HepG2 (cell line): ENCODE results near the gene IPO13. TPM values are rescaled to one million over a fixed set of nuclear protein-coding genes. Genes with fewer than 3 reads are reported as not detected.

Experiments
- ARNT ChIP-seq: fragments of 450-650 bp; IDR thresholded peaks from 2 replicates; pipeline ENCODE4 v1.6.1; 2017
- DR1 ChIP-seq: sonication (generic); formaldehyde crosslinking; IDR thresholded peaks from 2 replicates; pipeline ENCODE4 v1.8.0; 2021; ENCODE audit warnings: mild to moderate bottlenecking, missing genetic modification reagents, inconsistent platforms
- GZF1 ChIP-seq: sonication (generic); formaldehyde crosslinking; IDR thresholded peaks from 2 replicates; pipeline ENCODE4 v1.5.1; 2020; ENCODE audit warnings: mild to moderate bottlenecking, missing genetic modification reagents
- HES4 ChIP-seq: sonication (generic); formaldehyde crosslinking; IDR thresholded peaks from 2 replicates; pipeline ENCODE4 v1.9.0; 2021; ENCODE audit warnings: mild to moderate bottlenecking, missing genetic modification reagents, borderline replicate concordance
- ISL2 ChIP-seq: sonication (generic); formaldehyde crosslinking; IDR thresholded peaks from 2 replicates; pipeline ENCODE4 v1.5.0; 2020; ENCODE audit warnings: missing genetic modification reagents
- RBM39 ChIP-seq: fragments of 200-400 bp; formaldehyde crosslinking; IDR thresholded peaks from one replicate; pipeline ENCODE4 v1.6.1; 2018; ENCODE audit warnings: antibody characterized with exemption, mild to moderate bottlenecking, low read depth, low read length; ENCODE audit not compliant: poor library complexity, severe bottlenecking
- SIX1 ChIP-seq: sonication (generic); formaldehyde crosslinking; IDR thresholded peaks from 2 replicates; pipeline ENCODE4 v1.4.0; 2020; ENCODE audit warnings: missing genetic modification reagents, borderline replicate concordance
- SIX4 ChIP-seq: sonication (generic); formaldehyde crosslinking; IDR thresholded peaks from 2 replicates; pipeline ENCODE4 v1.4.0; 2020; ENCODE audit warnings: missing genetic modification reagents
- SNAI1 ChIP-seq: sonication (generic); formaldehyde crosslinking; IDR thresholded peaks from 2 replicates; pipeline ENCODE4 v1.5.0; 2020; ENCODE audit warnings: mild to moderate bottlenecking, missing genetic modification reagents, borderline replicate concordance
- SRY ChIP-seq: sonication (generic); formaldehyde crosslinking; IDR thresholded peaks from 2 replicates; pipeline ENCODE4 v1.8.0; 2022; ENCODE audit warnings: mild to moderate bottlenecking, missing genetic modification reagents
- ZFY ChIP-seq: sonication (generic); formaldehyde crosslinking; IDR thresholded peaks from 2 replicates; pipeline ENCODE4 v1.4.0; 2020; ENCODE audit warnings: missing genetic modification reagents
- ZKSCAN1 ChIP-seq: fragments of 150-350 bp; IDR thresholded peaks from 2 replicates; pipeline ENCODE4 v1.6.1; 2014; ENCODE audit warnings: low read length
- ZNF709 ChIP-seq: sonication (generic); formaldehyde crosslinking; IDR thresholded peaks from 2 replicates; pipeline ENCODE4 v1.5.0; 2020; ENCODE audit warnings: mild to moderate bottlenecking, missing genetic modification reagents
- ZNF776 ChIP-seq: sonication (generic); formaldehyde crosslinking; IDR thresholded peaks from 2 replicates; pipeline ENCODE4 v1.4.0; 2020; ENCODE audit warnings: mild to moderate bottlenecking, missing genetic modification reagents
- ZNF883 ChIP-seq: sonication (generic); formaldehyde crosslinking; IDR thresholded peaks from 2 replicates; pipeline ENCODE4 v1.5.1; 2020; ENCODE audit warnings: mild to moderate bottlenecking, missing genetic modification reagents; ENCODE audit errors: not compliant biosample characterization
- ZNF891 ChIP-seq: sonication (generic); formaldehyde crosslinking; IDR thresholded peaks from 2 replicates; pipeline ENCODE4 v1.5.0; 2020; ENCODE audit warnings: mild to moderate bottlenecking, missing genetic modification reagents
- polyA plus RNA-seq, 8 experiments: library from polyadenylated mRNA; depleted of rRNA in 3 of 8; stranded (reverse) in 7 of 8; unstranded in 1 of 8; fragments of >200 nt; fragmentation: Illumina TruSeq in 4 of 8; extraction: Trizol in 4 of 8; gene quantifications; 2 replicates each; pipeline versions ENCODE4 v1.2.1 to v1.2.3, GENCODE V29; 2011 to 2016; ENCODE audit warnings: low read depth in 4 of 8, missing spikeins in 1 of 8, mixed read lengths in 1 of 8; ENCODE audit not compliant: insufficient read depth in 1 of 8
- total RNA-seq, 5 experiments: library from RNA; depleted of rRNA; stranded (reverse); fragments of >200 nt; fragmentation: Illumina TruSeq; extraction: Trizol; gene quantifications; 2 replicates each; pipeline ENCODE4 v1.2.3, GENCODE V29; 2016; ENCODE audit warnings: low read depth in 1 of 5
- TF ChIP-seq, protein P1 (sequence below): sonication (generic); formaldehyde crosslinking; IDR thresholded peaks from 2 replicates; pipeline ENCODE4 v1.4.0; 2020; ENCODE audit warnings: mild to moderate bottlenecking, missing genetic modification reagents
- TF ChIP-seq, protein P2 (sequence below): sonication (generic); formaldehyde crosslinking; IDR thresholded peaks from 2 replicates; pipeline ENCODE4 v1.4.0; 2020; ENCODE audit warnings: mild to moderate bottlenecking, missing genetic modification reagents
- TF ChIP-seq, protein P3 (sequence below): sonication (generic); formaldehyde crosslinking; IDR thresholded peaks from 2 replicates; pipeline ENCODE4 v1.4.0; 2020; ENCODE audit warnings: missing genetic modification reagents
- TF ChIP-seq, protein P4 (sequence below): sonication (generic); formaldehyde crosslinking; IDR thresholded peaks from 2 replicates; pipeline ENCODE4 v1.8.1; 2023; ENCODE audit warnings: mild to moderate bottlenecking, missing genetic modification reagents

The IPO13 gene
- total and polyA plus RNA-seq, 2 of the 13 experiments (the other 11 are each of a cell fraction or from before 2014, with no cell fraction given) = 12.9 to 15.6 TPM

DNA sequence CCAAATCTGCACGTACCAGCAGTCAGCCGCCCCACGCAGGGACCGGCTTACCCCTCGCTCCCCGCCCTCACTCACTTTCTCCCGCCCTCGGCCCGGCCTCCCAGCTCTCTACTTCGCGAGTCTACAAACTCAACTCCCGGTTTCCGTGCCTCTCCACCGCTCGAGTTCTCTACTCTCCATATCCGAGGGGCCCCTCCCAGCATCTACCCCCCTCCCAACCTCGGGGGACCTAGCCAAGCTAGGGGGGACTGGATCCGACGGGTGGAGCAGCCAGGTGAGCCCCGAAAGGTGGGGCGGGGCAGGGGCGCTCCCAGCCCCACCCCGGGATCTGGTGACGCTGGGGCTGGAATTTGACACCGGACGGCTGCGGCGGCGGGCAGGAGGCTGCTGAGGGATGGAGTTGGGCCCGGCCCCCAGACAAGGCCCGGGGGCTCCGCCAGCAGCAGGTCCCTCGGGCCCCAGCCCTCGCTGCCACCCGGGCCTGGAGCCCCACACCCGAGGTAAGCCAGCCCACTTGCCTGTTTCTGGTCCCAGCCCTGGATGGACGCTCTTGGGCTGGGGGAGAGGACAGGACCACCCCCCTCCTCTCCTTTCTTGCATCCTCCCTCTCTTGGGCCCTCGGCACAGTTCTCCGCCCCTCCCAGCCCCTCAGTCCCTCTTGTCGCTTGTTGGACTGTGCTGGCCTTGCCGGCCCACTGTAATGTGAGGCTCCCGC is 13.2 kb upstream of the IPO13 start, which contains the start of gene ARTN (continued):
- peak; percentile 43 for TF ChIP-seq RBM39
- no peak for TF ChIP-seq ARNT
- TF ChIP-seq, protein P1, sequence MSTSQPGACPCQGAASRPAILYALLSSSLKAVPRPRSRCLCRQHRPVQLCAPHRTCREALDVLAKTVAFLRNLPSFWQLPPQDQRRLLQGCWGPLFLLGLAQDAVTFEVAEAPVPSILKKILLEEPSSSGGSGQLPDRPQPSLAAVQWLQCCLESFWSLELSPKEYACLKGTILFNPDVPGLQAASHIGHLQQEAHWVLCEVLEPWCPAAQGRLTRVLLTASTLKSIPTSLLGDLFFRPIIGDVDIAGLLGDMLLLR (CRISPR knock-in tag) = no peak
- TF ChIP-seq SRY = peak; percentile 27; the same call in 1 of the 2 replicates
- 0 out of 2 replicates have a peak, but pooled peaks have one; percentile 33 for TF ChIP-seq DR1
- TF ChIP-seq, protein P2, sequence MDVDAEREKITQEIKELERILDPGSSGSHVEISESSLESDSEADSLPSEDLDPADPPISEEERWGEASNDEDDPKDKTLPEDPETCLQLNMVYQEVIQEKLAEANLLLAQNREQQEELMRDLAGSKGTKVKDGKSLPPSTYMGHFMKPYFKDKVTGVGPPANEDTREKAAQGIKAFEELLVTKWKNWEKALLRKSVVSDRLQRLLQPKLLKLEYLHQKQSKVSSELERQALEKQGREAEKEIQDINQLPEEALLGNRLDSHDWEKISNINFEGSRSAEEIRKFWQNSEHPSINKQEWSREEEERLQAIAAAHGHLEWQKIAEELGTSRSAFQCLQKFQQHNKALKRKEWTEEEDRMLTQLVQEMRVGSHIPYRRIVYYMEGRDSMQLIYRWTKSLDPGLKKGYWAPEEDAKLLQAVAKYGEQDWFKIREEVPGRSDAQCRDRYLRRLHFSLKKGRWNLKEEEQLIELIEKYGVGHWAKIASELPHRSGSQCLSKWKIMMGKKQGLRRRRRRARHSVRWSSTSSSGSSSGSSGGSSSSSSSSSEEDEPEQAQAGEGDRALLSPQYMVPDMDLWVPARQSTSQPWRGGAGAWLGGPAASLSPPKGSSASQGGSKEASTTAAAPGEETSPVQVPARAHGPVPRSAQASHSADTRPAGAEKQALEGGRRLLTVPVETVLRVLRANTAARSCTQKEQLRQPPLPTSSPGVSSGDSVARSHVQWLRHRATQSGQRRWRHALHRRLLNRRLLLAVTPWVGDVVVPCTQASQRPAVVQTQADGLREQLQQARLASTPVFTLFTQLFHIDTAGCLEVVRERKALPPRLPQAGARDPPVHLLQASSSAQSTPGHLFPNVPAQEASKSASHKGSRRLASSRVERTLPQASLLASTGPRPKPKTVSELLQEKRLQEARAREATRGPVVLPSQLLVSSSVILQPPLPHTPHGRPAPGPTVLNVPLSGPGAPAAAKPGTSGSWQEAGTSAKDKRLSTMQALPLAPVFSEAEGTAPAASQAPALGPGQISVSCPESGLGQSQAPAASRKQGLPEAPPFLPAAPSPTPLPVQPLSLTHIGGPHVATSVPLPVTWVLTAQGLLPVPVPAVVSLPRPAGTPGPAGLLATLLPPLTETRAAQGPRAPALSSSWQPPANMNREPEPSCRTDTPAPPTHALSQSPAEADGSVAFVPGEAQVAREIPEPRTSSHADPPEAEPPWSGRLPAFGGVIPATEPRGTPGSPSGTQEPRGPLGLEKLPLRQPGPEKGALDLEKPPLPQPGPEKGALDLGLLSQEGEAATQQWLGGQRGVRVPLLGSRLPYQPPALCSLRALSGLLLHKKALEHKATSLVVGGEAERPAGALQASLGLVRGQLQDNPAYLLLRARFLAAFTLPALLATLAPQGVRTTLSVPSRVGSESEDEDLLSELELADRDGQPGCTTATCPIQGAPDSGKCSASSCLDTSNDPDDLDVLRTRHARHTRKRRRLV (CRISPR knock-in tag) = 0 out of 2 replicates have a peak, but pooled peaks have one; percentile 24
- peak; percentile 11; the same call in 1 of the 2 replicates for TF ChIP-seq HES4
- 0 out of 2 replicates have a peak, but pooled peaks have one; percentile 37 for TF ChIP-seq ZNF709 (CRISPR knock-in tag)
- TF ChIP-seq SNAI1 (CRISPR knock-in tag) = peak; percentile 46; the same call in 1 of the 2 replicates
- TF ChIP-seq, protein P3, sequence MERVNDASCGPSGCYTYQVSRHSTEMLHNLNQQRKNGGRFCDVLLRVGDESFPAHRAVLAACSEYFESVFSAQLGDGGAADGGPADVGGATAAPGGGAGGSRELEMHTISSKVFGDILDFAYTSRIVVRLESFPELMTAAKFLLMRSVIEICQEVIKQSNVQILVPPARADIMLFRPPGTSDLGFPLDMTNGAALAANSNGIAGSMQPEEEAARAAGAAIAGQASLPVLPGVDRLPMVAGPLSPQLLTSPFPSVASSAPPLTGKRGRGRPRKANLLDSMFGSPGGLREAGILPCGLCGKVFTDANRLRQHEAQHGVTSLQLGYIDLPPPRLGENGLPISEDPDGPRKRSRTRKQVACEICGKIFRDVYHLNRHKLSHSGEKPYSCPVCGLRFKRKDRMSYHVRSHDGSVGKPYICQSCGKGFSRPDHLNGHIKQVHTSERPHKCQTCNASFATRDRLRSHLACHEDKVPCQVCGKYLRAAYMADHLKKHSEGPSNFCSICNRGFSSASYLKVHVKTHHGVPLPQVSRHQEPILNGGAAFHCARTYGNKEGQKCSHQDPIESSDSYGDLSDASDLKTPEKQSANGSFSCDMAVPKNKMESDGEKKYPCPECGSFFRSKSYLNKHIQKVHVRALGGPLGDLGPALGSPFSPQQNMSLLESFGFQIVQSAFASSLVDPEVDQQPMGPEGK (CRISPR knock-in tag) = peak; percentile 44; the same call in 1 of the 2 replicates
- TF ChIP-seq ISL2 = peak; percentile 31; the same call in 1 of the 2 replicates
- peak; percentile 71; the same call in 1 of the 2 replicates for TF ChIP-seq ZNF776 (CRISPR knock-in tag)
- peak; percentile 62; the same call in 1 of the 2 replicates for TF ChIP-seq SIX1 (CRISPR knock-in tag)
- 0 out of 2 replicates have a peak, but pooled peaks have one; percentile 6 for TF ChIP-seq ZNF891 (CRISPR knock-in tag)
- TF ChIP-seq ZNF883 (CRISPR knock-in tag) = peak; percentile 1
- TF ChIP-seq, protein P4, sequence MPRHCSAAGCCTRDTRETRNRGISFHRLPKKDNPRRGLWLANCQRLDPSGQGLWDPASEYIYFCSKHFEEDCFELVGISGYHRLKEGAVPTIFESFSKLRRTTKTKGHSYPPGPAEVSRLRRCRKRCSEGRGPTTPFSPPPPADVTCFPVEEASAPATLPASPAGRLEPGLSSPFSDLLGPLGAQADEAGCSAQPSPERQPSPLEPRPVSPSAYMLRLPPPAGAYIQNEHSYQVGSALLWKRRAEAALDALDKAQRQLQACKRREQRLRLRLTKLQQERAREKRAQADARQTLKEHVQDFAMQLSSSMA (CRISPR knock-in tag) = 0 out of 2 replicates have a peak, but pooled peaks have one; percentile 43
- TF ChIP-seq SIX4 (CRISPR knock-in tag) = peak; percentile 78
- TF ChIP-seq ZKSCAN1 = no peak
- 0 out of 2 replicates have a peak, but pooled peaks have one; percentile 17 for TF ChIP-seq ZFY (CRISPR knock-in tag)
- no peak for TF ChIP-seq GZF1
